Esophagus muscularis mucosa (tissue), 4 donors: ENCODE results near the gene TMEM202.

Experiments
- CTCF ChIP-seq, 3 experiments: fragments of 200-600 bp in 2 of 3; fragments of 450-650 bp in 1 of 3; sonication (generic) in 2 of 3; IDR thresholded peaks; one replicate each; pipeline ENCODE4 v1.5.1; 2017 to 2019; ENCODE audit warnings: antibody characterized with exemption in 3 of 3, mild to moderate bottlenecking in 2 of 3, moderate library complexity in 1 of 3
- EP300 ChIP-seq: sonication (generic); formaldehyde crosslinking; IDR thresholded peaks from one replicate; pipeline ENCODE4 v1.6.1; 2017; ENCODE audit warnings: antibody characterized with exemption
- POLR2A ChIP-seq: fragments of 450-650 bp; IDR thresholded peaks from one replicate; pipeline ENCODE4 v1.6.1; 2017; ENCODE audit warnings: antibody characterized with exemption, moderate library complexity, mild to moderate bottlenecking, low read depth

GRCh38 chr15:72369964-72370363 lies 28.1 kb upstream of the TMEM202 start:
- TF ChIP-seq CTCF (IDR thresholded peaks at IDR 0.05) (no peak), POLR2A (no peak), EP300 (no peak)
